Stimulated activated CD8-positive, alpha-beta memory T cell treated with anti-CD3 and anti-CD28 coated beads, Interleukin-12 subunit alpha, Interleukin-12 subunit beta, amount 100 ng/mL, for 1 hour (primary cell): Measurements from ENCODE around the gene C13orf42.
"Not testable (repeated sequence)": the region's sequence is repeated elsewhere in the genome, so short reads cannot be mapped to it uniquely, and the experiment has no call there.

ENCODE experiments used
- DNase-seq: peaks from one replicate; pipeline ENCODE4 v3.0.0-alpha.2; 2020; ENCODE audit warnings: low read depth

Gene C13orf42

DNA sequence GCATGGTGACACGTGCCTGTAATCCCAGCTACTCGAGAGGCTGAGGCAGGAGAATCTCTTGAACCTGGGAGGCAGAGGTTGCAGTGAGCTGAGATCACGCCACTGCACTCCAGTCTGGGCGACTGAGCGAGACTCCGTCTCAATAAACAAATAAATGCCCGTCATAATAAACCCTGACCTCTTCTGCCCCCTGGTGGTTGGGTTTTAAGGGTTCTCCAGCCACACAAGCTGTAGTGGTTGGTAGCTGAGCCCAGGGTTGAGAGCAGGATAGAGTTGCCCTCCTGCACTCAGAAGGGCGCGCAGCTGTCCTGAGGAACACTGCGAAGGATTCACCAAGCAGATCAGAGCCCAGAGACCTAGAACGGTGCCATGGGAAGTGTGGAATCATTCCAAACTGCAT lies 9.8 kb upstream of the C13orf42 start:
- DNase-seq: not testable (repeated sequence)

DNA sequence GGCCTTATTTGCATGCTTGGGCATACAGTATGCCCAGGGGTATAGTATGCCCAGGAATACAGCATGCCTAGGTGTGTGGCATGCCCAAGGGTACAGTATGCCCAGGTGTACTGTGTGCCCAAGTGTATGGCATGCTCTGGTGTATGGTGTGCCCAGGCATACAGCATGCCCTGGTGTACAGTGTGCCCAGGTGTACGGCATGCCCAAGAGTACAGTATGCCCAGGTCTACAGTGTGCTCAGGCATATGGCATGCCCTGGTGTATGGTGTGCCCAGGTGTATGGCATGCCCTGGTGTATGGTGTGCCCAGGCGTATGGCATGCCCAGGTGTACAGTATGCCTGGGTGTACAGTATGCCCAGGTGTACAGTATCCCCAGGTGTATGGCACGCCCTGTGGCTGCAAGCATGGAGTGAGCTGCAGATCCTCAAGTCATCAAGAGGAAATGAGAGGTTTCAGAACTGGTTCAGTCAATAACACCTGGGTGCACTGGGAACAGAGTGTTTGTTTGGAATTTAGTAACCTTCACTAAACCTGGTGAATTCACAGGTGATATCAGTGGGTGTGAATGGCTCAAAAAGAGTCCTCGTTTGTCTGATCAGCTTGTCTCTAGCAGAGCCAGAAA lies 7.8 kb upstream of the C13orf42 start:
- no peak for DNase-seq

DNA sequence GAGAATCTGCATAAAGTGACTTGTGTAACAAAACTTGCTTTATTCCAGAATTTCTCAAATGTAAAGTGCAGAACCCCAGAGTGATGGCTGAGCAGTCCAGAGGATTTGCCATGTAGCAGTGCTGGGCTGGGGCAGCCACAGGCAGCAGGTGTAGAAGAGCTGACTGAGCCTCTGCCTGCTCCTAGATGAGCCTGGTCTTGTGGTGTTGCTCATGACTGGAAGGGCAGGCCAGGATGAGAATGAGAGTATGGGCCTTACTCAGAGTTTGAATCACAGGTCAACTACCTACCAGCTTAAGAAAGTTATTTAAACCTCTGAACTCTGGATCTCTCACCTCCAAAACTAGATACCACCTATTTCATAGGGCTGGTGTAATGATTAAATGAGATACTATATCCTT lies 2.9 kb upstream of the C13orf42 start:
- no peak for DNase-seq

DNA sequence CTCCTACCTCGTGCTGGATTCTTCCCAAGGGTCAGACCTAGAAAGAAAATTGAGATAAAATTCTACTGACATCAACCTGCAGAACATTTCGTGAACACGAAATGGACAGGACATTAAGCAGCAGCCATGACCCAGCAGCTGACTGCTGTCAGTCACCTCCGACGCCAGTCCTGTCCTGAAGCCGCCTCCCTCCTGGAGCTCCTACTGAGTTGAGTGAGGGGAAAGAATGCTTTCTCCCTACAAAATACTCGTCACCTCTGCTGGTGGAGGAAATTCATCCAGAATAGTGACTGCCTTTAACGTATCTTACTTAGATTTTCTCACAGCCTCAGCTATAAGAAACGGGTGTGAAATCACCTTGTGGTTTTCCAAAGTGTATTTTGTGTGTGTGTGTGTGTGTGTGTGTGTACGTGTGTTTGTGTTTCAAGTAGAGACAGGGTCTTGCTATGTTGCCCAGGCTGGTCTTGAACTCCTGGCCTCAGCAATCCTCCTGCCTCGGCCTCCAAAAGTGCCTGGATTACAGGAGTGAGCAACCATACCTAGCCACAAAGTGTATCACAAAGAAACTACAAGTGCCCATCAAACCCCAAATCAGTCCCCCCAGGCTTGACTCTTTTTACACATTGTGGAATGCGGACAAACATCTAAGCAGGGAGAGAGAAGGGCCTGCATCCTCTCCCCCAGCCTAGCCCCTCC lies 2.3 kb upstream of the C13orf42 start:
- DNase-seq: no peak

DNA sequence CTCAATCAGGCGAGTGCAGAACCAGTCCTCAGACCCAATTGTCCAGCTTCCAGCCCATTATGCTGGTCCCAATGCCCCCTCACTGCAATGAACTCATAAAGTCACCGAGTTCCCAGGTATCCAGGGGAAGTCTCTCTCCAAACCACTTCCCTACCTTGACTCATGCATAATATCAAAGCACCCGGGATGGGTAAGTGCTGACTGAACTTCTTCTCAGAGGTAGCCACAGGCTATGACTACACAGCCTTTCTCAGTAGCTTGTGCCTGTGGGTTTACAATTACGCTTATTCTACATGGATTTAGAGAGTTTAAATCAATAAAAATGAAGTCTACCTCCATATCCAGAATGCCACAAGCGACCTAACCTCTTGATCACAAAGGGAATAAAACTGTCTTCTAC lies 1.7 kb upstream of the C13orf42 start:
- no peak for DNase-seq

DNA sequence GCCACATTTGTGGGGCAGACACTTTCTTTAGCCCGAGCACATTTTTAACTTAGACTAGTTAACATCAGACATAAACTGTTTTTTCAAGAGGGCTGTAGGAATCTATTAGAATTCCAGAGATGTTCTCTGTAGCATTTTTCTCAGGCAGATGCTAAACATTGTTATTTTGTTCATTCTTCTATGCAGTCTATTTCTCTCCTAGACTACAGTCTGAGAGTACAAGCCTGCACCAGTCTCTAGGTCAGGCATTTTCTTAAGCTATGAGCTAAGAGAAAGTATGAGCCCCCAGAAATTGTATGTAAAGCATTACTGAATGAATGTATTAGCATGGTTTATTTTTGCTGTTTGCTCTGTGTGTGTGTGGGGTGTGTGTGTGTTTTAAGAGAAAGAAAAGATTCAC lies 923 bp upstream of the C13orf42 start:
- DNase-seq: no peak

DNA sequence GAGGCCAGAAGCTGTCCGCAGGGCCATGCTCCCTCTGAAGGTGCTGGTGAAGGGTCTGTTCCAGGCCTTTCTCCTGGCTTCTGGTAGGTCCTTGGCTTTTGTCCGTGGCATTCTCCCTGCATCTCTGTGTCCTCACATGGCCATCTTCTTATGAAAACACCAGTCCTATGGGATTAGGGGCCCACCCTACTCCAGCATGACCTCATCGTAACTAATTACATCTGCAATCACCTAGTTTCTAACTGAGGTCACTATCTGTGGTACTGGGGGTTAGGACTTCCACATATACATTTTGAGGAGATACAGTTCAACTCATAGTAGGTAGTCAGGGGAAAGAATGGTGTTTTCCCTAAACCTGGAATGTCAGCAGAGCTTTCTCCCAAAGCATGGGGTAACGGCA lies 3.1 kb downstream of the C13orf42 start:
- DNase-seq: no peak

DNA sequence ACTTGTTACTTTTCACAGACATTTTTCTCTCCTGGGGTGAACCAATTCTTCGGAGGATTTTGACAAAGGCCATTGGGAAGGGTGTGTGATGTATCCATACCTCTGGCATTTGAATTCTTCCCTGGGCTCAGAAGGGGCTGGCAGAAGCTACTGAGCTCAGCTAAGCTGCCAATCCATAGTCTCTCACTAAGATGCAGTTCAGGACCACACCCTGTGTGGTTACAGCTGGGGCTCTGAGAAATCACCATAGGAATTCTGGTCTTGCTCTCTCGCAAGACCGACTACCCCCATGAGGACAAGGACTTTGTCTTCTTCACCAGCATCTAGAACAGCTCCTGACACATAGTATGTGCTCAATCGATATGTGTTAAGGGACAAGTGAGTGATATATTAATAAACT lies 6.0 kb downstream of the C13orf42 start:
- no peak for DNase-seq

DNA sequence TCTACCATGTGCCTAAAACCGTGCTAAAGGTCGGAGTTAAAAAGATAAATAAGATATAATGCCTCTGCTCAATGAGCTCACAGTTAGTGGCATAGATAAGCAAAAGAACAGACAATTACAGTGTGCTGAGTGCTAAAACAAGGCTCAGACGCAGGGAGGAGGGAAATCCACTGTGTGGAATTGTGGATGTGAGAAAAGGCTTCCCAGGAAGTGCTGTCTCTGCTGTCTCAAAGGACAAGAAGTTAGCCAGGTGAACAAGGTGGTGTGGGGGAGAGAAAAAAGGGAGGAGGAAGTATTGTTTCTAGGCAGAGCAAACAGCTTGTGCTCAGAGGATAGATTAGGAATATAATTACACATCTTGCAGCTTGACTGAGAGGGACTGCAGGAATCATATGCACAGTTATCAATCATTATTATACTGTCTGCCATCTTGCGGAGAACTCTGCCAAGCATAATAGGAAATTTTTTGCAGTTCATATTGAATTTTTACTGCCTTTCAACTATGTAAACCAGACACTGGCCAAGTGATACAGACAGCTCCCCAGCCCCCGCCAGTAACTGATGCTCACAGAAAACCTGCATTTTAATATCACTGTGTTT lies 9.3 kb downstream of the C13orf42 start:
- no peak for DNase-seq

DNA sequence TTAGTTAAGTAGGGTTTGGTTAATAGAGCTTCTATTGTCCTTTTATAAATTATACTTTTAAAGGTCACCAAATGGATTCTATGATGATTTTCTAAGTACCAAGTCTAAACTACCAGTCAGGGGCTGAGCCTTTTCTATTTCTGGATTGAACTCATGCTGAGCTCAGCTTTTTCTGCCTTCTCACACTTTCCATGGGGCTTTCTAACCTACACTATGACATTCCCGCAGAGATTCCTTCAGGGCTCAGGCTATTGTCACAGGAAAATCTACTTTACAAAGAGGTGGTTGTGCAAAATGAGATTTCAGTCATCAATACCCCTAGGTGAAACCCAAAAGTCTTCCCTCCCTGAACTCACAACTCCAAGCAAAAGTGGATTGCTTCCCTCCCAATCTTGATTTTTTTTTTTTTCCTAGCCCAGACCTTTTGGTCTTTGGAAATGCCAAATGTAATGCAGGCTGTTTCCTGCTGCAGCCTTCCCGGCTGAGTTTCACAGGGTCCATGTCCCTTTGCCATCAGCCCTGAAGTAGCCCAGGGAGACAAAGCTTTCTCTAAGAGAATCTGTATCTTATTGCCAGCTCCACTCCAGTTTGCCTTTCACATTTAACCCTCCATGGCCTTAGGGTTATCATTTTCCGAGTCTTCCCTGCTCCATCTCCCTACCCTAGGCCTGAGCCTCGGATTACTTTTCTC lies 13.6 kb downstream of the C13orf42 start:
- no peak for DNase-seq

DNA sequence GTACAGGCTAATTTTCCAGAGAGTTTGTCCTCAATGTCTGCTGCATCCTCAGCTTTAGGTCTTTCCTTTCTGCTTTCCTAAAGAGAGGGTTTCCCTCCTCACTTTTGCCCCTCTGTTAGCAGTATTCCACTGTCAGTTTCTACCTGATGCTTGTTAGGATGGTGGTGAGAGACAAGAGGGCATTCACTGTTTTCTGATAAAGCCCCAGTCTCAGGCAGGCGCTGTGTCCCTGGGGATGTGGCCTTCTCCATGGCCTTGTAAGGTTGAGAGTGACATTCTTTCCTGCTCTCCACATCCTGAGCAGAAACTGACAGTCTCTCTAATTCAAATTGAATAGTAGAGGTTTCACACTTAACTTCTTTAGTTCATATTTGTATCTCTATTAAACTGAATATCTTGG lies 14.9 kb downstream of the C13orf42 start:
- no peak for DNase-seq

DNA sequence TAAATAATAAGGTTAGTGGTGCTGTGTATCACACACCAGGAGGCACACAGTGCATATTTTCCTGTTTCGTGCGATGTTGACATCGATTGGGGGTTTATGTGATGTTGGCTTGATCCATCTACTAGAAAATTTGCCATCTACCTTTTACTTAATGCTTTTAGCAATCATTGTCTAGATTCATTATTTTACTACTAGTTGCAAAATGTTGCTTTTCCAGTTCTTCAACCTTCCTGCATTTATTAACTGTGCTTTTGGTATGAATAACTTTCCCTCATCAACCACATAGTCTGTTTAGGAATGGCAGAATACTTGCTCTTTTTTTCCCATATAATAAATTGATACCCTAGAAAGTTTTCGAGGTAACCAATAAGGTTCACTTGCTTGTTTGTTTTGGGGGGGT lies 17.5 kb downstream of the C13orf42 start:
- DNase-seq: no peak

DNA sequence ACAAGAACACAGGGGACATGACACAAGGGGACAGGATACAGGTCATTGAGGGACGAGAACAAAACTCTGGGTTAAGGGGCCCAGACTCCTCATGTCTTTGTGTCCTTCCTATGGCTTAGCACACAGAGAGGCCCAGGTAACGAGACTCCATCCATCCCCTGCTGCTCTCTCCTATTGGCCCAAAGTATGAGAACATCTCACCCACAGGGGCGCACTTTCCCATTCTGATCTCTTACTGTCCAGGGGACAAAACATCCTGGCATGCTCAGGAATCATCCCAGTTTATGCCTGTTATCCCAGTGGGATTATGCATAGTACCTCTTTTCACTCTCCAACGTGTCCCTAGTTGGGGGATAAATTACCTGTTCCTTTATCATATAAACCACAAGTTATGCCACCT lies 19.2 kb downstream of the C13orf42 start:
- DNase-seq: no peak

DNA sequence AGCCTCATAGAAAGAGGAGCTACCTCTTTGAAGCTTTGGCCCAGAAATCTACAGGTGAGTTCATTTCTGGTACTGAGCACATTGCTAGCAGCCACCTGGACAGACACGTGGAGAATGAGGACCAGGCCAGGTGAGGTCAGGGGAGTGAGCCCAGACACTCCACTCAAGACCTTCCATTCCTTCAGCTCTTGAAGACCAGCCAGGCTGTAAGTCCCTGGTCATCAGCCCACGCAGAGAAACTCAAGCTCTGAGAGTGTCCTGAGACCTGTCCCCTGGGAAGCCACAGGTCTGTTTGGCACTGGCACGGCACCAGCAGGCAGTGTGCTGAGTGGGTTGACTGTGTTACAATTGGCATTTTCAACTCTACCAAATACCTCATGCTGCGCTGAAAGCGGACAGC lies 27.4 kb downstream of the C13orf42 start:
- DNase-seq: no peak

DNA sequence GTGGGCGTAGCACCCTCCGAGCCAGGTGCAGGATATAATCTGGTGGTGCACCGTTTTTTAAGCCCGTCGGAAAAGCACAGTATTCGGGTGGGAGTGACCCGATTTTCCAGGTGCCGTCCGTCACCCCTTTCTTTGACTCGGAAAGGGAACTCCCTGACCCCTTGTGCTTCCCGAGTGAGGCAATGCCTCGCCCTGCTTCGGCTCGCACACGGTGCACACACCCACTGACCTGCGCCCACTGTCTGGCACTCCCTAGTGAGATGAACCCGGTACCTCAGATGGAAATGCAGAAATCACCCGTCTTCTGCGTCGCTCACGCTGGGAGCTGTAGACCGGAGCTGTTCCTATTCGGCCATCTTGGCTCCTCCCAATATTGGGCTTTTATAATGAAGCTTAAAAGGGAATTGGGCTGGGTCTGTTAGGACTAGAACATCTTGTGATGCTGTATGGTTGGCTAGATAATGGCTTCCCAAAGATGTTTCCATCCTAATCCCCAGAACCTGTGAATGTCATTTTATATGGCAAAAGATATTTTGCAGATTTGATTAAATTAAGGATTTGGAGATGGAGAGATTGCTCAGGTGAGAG lies 30.5 kb downstream of the C13orf42 start:
- not testable (repeated sequence) for DNase-seq

DNA sequence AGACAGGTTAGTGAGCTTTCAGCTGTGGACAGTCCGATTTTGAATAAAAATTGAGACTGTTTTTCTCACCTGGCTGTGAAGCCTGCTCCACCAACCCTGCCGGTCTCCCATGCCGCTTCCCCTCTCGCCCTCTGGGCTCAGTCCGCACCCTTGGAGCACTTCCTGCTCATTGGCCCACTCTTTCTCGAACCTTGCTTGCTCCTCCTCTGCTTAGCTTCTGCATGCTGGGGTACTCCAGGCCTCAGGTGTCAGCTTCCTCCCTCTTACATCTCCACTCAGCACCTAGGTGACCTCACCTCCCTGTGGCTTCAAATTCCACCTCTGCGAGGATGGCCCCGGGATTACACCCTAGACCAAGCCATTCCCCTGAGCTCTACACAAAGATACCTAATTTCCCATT lies 39.6 kb downstream of the C13orf42 start:
- no peak for DNase-seq

DNA sequence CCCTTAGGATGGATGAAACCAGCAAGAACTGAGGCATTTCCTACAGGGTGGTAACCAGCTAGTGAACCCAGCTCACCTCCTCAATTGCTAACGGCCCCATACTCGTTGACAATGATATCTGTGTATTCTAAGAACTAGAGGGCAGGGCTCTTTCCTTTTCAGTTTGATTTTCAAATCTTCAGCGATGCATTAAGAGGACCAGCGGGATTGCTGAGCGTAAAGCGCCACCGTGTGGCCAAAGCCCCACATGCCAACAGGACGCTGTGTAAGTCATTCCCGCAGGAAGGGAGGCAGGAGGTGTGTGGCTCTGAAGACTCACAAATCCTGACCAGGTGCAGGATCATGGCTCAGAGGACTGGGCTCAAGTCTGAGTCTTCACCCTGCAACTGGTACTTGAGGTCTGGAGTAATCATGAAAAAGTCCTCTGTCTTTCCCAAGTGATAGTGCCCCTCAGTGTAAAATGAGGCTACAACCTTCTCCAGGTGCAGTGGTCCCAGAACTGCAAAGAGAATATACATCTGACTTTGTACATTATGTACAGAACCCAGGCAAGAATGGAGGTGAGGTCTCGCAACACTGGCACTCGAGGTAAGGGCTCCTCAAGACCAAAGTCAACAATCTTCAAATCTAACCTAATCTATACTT lies 40.9 kb downstream of the C13orf42 start:
- DNase-seq: peak; percentile 55

DNA sequence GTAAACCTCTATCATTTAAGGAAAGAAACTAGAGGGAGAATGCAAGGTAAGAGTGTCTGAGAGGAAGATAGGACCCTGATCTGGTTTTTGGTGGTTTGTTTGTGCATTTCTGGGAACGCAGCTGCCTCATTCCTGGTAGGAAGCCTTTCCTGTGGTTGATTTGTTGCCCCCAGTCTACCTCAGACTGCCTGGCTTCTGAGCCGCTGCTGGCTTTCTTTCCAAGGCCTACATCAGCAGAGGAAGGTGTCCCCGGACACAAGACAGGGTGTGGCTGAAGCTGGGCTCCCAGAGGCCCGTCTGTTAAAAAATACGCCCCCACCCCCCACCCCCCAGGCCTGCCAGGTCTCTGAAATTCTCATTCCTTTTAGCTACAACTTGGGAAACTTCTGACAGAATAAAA lies 42.6 kb downstream of the C13orf42 start:
- DNase-seq: no peak

DNA sequence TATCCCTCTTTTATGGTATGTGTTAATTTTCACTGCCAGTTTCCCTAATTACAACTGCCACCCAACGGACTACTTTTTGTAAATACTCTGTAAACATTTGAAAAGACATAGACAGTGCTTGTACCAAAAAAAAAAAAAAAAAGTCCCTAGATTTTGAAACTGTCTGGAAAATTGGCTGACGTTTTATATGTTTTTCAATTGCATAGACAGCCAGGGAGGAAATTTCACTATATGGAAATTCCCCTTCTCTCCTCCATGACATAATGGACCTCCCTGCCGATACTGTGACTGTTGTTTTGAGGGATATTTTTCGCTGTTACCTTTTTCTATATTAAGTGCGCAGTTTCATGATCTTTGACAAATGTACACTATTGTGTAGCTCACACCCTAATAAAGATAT lies 43.4 kb downstream of the C13orf42 start:
- DNase-seq: no peak

DNA sequence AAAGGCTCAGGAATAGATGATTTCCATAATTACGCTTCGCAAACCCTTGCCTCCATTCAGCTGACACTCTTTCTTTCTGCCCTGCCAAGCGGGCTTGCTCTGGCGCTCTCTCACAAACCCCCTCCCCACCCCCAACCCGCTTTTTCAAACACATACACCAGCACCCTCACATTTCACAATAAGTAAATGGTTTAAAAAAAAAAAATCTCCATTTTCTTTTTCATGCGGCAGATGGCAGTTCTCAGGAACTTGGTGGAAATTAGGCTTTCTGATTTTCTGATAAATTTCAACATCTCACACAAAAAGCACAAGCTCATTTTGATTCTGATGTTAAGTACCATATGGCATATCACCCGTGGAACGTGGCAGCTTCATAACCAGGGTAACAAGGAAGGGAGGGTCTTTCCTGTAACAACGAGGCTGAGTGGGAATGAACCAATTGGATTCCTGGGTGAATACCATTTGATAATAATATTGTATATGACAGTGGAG lies 43.8 kb downstream of the C13orf42 start:
- DNase-seq: no peak

DNA sequence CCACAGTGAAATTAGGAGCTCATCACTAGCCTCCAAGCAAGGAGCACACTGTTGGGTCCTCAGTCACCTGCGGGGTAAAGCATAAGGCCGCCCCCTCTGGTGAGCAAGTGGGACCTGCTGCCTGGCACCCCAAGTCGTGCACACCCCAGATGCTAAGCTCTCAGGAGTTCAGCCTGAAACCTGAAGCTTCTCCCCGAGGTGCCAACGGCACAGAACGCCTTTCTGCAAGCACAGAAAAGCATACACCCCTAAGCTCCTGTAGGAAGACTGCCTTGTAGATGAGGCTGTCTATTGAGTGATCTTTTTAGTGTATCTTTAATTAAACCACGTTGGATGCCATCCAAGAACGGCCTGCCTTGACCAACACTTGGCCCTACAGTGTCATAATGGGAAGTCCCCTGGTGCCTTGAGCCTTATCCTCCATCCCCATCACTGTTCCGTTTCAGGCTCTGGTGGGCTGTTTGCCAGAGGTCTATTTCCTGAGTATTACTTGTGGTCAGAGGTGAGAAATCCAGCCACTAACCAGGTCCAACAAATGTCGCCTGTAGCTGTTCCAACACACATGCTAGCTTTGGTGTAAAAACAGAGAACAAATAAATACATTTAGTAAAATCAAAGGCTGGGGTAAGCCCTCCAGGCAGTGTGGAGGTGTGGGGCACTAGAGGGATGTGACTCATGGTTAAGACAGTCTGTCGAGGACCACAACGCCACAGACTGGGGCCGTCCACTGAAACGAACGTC lies 44.8 kb downstream of the C13orf42 start:
- DNase-seq: no peak
